ENCODE measurements around the gene SECISBP2L. TPM values are rescaled to one million over a fixed set of nuclear protein-coding genes. Genes with fewer than 3 reads are reported as not detected.

The SECISBP2L gene
- total RNA-seq, 4 donors from 2014 or later: 23.7 to 27.5 (median 24.5) TPM

DNA sequence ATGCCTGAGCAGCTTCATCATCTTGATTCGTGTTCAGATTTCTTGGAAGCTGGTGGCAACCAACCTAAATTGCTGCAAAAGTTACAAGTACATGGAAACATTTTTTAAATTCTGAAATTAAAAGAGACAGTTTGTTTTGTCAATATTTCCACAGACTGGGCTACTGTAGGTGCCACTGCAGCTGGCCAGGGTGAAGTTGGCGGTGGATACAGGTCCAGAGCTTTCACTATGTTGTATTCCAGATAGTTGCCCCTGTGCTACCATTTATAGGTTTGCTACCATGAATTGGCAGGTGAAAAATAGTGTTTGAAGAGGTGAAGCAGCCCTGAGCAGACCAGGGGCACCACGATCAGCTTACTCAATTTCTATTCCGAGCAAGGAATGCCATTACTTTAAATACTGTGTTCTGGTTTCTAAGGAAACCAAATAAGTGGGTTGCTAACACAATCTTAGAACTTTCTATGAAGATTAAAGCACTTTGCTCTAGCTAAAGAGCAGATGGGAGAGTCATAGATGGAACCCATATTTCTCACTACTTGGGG lies 61.4 kb downstream of the SECISBP2L start:
- DNase-seq (no peak), ATAC-seq (no peak)
- intact Hi-C loops (cut with DNase I; ENCODE audit: low total_unique reads) (loop anchor here (5.0 kb wide), 1 partner anchor 1817 kb away; no protein-coding TSS in a partner anchor), in situ Hi-C loops (cut with MboI; ENCODE audit: low sequenced_read_pairs in 4 of 4) (no loop called here)
- Histone ChIP-seq H3K27ac (no peak overlapping the region), H3K4me1 (no peaks in the 10 kb centered on the region), H3K4me3 (no peak overlapping the region), H3K36me3 (no peaks in the 10 kb centered on the region), H3K27me3 (no peaks in the 10 kb centered on the region), H3K9me3 (no peaks in the 10 kb centered on the region)
- TF ChIP-seq CTCF (IDR thresholded peaks at IDR 0.05 in 4 of 5, conservative IDR thresholded peaks at IDR 0.05 in 1 of 5) (no peak), POLR2A (IDR thresholded peaks at IDR 0.05) (no peak)

GRCh38 chr15:48984021-48984710 lies 62.1 kb downstream of the SECISBP2L start:
- intact Hi-C loops (cut with DNase I; ENCODE audit: low total_unique reads) (no loop called here), in situ Hi-C loops (cut with MboI; ENCODE audit: low sequenced_read_pairs in 4 of 4) (no loop called here)
- no peak for TF ChIP-seq POLR2A (IDR thresholded peaks at IDR 0.05)
- TF ChIP-seq CTCF (IDR thresholded peaks at IDR 0.05 in 4 of 5, conservative IDR thresholded peaks at IDR 0.05 in 1 of 5): no peak
- Histone ChIP-seq H3K36me3 (no peaks in the 10 kb centered on the region), H3K4me1 (no peaks in the 10 kb centered on the region), H3K9me3 (no peaks in the 10 kb centered on the region), H3K4me3 (no peak overlapping the region), H3K27ac (no peak overlapping the region), H3K27me3 (no peaks in the 10 kb centered on the region)
- ATAC-seq: no peak
- no peak for DNase-seq

DNA sequence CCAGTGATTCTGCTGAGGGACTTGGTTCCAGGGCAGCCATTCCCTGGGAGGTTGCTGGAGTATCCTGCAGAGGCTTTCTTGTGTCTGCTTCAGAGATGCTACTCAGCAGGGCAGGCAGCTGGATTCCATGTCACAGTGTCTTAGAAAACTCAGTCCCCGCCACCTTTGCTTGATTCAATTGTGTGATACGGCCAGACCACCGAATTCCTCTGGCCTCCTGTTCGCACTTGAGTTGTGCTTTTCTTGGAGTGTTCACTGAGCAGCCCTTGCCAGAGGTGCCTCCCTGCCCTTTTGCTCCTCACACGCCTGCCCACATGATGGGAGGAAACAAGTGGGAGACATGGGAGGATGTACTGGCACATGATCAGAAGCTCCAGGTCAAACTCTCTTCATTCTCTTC lies 62.9 kb downstream of the SECISBP2L start:
- no peaks in the 10 kb centered on the region for H3K36me3 ChIP-seq
- no peak for TF ChIP-seq POLR2A (IDR thresholded peaks at IDR 0.05)
- TF ChIP-seq CTCF (IDR thresholded peaks at IDR 0.05 in 4 of 5, conservative IDR thresholded peaks at IDR 0.05 in 1 of 5): no peak
- H3K27me3 ChIP-seq: no peaks in the 10 kb centered on the region
- no peak overlapping the region for H3K4me3 ChIP-seq
- H3K4me1 ChIP-seq: no peaks in the 10 kb centered on the region
- no peak overlapping the region for H3K27ac ChIP-seq
- DNase-seq (no peak), ATAC-seq (no peak)
- intact Hi-C loops (cut with DNase I; ENCODE audit: low total_unique reads): no loop called here
- H3K9me3 ChIP-seq: no peaks in the 10 kb centered on the region
- in situ Hi-C loops (cut with MboI; ENCODE audit: low sequenced_read_pairs in 4 of 4): no loop called here

- TF ChIP-seq CTCF (IDR thresholded peaks at IDR 0.05 in 4 of 5, conservative IDR thresholded peaks at IDR 0.05 in 1 of 5) (no peak), POLR2A (IDR thresholded peaks at IDR 0.05) (no peak)
- in situ Hi-C loops (cut with MboI; ENCODE audit: low sequenced_read_pairs in 4 of 4): no loop called here
- intact Hi-C loops (cut with DNase I; ENCODE audit: low total_unique reads): no loop called here
- no peaks in the 10 kb centered on the region for H3K9me3 ChIP-seq
- no peak overlapping the region for H3K27ac ChIP-seq
- no peak overlapping the region for H3K4me3 ChIP-seq
- H3K36me3 ChIP-seq: no peaks in the 10 kb centered on the region
- DNase-seq (no peak), ATAC-seq (no peak)
- no peaks in the 10 kb centered on the region for H3K27me3 ChIP-seq
- no peaks in the 10 kb centered on the region for H3K4me1 ChIP-seq
Measured at GRCh38 chr15:48981941-48982340, 64.3 kb downstream of the SECISBP2L start.

Data from gastrocnemius medialis (tissue), 4 donors.